GM12892 (cell line): ENCODE measurements around the gene PTPN22.

Experiments
- POLR2A ChIP-seq: IDR thresholded peaks from 2 replicates; pipeline ENCODE4 v1.6.1; 2011; ENCODE audit warnings: low read depth, low read length, control low read depth
- POLR2AphosphoS5 ChIP-seq: IDR thresholded peaks from 2 replicates; pipeline ENCODE4 v1.6.1; 2011; ENCODE audit warnings: low read depth, low read length, control low read depth

GRCh38 chr1:113913312-113913668 lies 41.8 kb upstream of the PTPN22 start:
- TF ChIP-seq POLR2A (no peak), POLR2AphosphoS5 (no peak)
